ENCODE data around the gene EPX. TPM values are rescaled to one million over a fixed set of nuclear protein-coding genes. Genes with fewer than 3 reads are reported as not detected.

The EPX gene
- total RNA-seq, 5 donors from 2014 or later (not counting 1 experiment from before 2014, with no cell fraction given): 0.13 TPM; not detected in 4

DNA sequence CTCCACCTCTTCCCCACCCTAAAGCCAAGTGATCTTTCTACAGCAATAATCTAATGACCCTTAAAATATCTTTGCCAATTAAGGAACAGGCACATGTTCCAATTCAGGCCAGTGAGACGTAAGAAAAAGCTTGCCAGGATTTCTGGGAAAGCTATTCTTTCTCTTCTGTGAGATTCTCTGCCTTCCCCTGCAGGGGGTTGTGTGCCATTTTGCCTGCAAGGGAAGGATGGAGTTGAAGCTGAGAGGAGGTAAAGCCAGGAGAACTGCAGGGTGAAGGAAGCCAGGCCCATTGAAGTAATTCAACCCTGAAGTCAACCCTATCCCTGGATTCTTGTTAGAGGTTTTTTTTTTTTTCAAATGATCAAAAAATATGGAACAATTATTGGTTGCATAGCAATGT lies 36.9 kb downstream of the EPX start:
- no peaks in the 10 kb centered on the region for H3K9me3 Mint-ChIP-seq
- H3K36me3 Mint-ChIP-seq: no peaks in the 10 kb centered on the region
- Histone ChIP-seq H3K27me3 (replicated peaks in 1 of 2; ENCODE audit: control insufficient read depth in 2 of 2, extremely low read depth in 1 of 2, insufficient read depth in 2 of 2, low read length in 1 of 2) (peaks cover 0 to 28% of the 10 kb centered on the region in 2 experiments), H3K4me1 (ENCODE audit: control insufficient read depth in 1 of 2, extremely low read depth in 1 of 2, insufficient read depth in 2 of 2, low read length in 2 of 2) (no peaks in the 10 kb centered on the region), H3K36me3 (ENCODE audit: control insufficient read depth in 2 of 2, extremely low read depth in 1 of 2, insufficient read depth in 1 of 2, low read length in 1 of 2) (no peaks in the 10 kb centered on the region), H3K27ac (ENCODE audit: low read length) (no peak overlapping the region), H3K4me3 (ENCODE audit: control insufficient read depth in 1 of 2, extremely low read depth in 1 of 2, low read length in 1 of 2) (no peak overlapping the region), H3K9me3 (no peaks in the 10 kb centered on the region)
- H3K27ac Mint-ChIP-seq: no peak overlapping the region
- ChIA-PET POLR2A (no interaction called here), CTCF (no interaction called here)
- DNase-seq: no peak
- H3K4me1 Mint-ChIP-seq: no peaks in the 10 kb centered on the region
- no peak for ATAC-seq (replicated peaks in 1 of 4)
- no peak overlapping the region for H3K4me3 Mint-ChIP-seq
- peaks cover 14 to 32% of the 10 kb centered on the region in 2 donors for H3K27me3 Mint-ChIP-seq
- WGBS (ENCODE audit: insufficient coverage): no CpG with 5 or more reads among the region's 1 CpG

DNA sequence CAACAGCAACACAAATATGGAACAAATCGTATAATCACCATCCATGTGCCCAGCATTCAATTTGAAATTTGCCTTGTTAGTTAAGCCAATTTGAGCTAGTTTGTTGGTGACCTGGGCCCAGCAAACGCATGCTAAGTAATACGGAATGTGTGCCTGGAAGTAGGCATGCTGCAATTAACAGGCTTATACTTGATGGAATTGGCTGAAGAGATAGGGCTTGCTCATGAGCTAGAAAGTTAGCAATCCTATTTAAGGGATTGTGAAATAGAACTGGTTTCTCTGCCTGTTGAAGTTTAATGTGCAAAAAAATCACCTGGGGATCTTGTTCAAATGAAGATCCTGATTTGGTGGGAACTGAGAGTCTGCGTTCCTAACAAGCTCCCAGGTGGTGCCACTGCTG lies 37.4 kb downstream of the EPX start:
- Mint-ChIP-seq H3K4me3 (no peak overlapping the region), H3K9me3 (no peaks in the 10 kb centered on the region), H3K27ac (no peak overlapping the region), H3K36me3 (no peaks in the 10 kb centered on the region), H3K4me1 (no peaks in the 10 kb centered on the region), H3K27me3 (peaks cover 13 to 29% of the 10 kb centered on the region in 2 donors)
- no peaks in the 10 kb centered on the region for H3K4me1 ChIP-seq (ENCODE audit: control insufficient read depth in 1 of 2, extremely low read depth in 1 of 2, insufficient read depth in 2 of 2, low read length in 2 of 2)
- H3K27ac ChIP-seq (ENCODE audit: low read length): no peak overlapping the region
- ATAC-seq (replicated peaks in 1 of 4) (no peak), DNase-seq (no peak)
- ChIA-PET CTCF (interaction anchor here in 1 of 2 donors (0.7 kb wide), 1 partner anchor 68 kb away, joined by 6 read pairs; no protein-coding TSS in a partner anchor), POLR2A (interaction anchor here in 1 of 2 donors (0.7 kb wide), 1 partner anchor 12 kb away, joined by 5 read pairs; no protein-coding TSS in a partner anchor)
- H3K27me3 ChIP-seq (replicated peaks in 1 of 2; ENCODE audit: control insufficient read depth in 2 of 2, extremely low read depth in 1 of 2, insufficient read depth in 2 of 2, low read length in 1 of 2): peaks cover 0 to 28% of the 10 kb centered on the region in 2 experiments
- 92% methylated on average over 4 of the region's 4 CpGs for WGBS (ENCODE audit: insufficient coverage)
- H3K4me3 ChIP-seq (ENCODE audit: control insufficient read depth in 1 of 2, extremely low read depth in 1 of 2, low read length in 1 of 2): no peak overlapping the region
- H3K36me3 ChIP-seq (ENCODE audit: control insufficient read depth in 2 of 2, extremely low read depth in 1 of 2, insufficient read depth in 1 of 2, low read length in 1 of 2): no peaks in the 10 kb centered on the region
- H3K9me3 ChIP-seq: no peaks in the 10 kb centered on the region

DNA sequence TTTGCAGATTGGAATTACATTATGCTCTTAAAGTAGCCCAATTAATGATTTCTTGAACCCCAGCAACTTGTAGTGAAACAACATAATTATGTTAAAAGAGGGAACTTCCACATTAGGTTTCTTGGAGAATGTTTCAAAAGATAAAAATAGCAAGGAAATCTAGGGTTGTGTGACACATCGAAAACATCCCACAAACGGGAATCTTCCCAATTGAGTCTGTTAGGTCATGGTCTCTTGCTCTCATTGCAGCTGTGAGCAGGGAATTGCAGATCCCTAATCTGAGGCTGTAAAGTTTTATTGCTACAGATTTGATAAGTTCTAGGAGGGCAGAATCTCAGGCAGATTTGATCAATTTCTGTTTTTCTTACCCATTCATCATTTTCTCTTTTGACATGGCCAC lies 39.1 kb downstream of the EPX start:
- ChIA-PET POLR2A (no interaction called here), CTCF (interaction anchor here in 1 of 2 donors (0.5 kb wide), 1 partner anchor 24 kb away, joined by 4 read pairs; no protein-coding TSS in a partner anchor)
- Mint-ChIP-seq H3K27ac (no peak overlapping the region), H3K27me3 (peaks cover 26 to 42% of the 10 kb centered on the region in 2 donors), H3K36me3 (no peaks in the 10 kb centered on the region), H3K4me1 (no peaks in the 10 kb centered on the region), H3K4me3 (no peak overlapping the region), H3K9me3 (no peaks in the 10 kb centered on the region)
- ATAC-seq (replicated peaks in 1 of 4): no peak
- Histone ChIP-seq H3K27ac (ENCODE audit: low read length) (no peak overlapping the region), H3K36me3 (ENCODE audit: control insufficient read depth in 2 of 2, extremely low read depth in 1 of 2, insufficient read depth in 1 of 2, low read length in 1 of 2) (no peaks in the 10 kb centered on the region), H3K27me3 (replicated peaks in 1 of 2; ENCODE audit: control insufficient read depth in 2 of 2, extremely low read depth in 1 of 2, insufficient read depth in 2 of 2, low read length in 1 of 2) (peaks cover 0 to 38% of the 10 kb centered on the region in 2 experiments), H3K4me1 (ENCODE audit: control insufficient read depth in 1 of 2, extremely low read depth in 1 of 2, insufficient read depth in 2 of 2, low read length in 2 of 2) (no peaks in the 10 kb centered on the region), H3K4me3 (ENCODE audit: control insufficient read depth in 1 of 2, extremely low read depth in 1 of 2, low read length in 1 of 2) (no peak overlapping the region), H3K9me3 (no peaks in the 10 kb centered on the region)
- no CpG with 5 or more reads among the region's 2 CpGs for WGBS (ENCODE audit: insufficient coverage)
- no peak for DNase-seq

DNA sequence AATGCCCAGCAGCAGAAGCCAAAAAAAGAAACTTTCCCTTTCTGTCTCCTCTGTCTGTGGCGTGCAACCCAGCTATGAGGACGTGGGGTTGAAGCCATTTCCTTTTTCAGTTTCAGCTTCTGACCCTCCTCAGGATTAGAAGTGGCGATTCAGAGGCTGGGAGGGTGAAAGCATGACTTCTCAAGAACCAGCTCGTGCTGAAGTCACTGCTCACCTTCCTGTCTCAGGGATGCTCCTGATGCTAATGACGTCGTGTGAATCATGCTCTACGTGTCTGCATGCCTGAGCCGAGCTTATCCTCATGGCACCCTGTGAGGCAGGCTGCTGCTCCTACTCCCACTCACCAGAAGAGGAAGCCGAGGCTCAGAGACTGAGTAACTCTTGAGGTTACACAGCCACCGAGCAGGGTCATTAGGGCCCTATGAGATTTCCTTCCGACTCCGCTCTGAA lies 40.2 kb downstream of the EPX start:
- POLR2A ChIA-PET: no interaction called here
- H3K4me3 Mint-ChIP-seq: no peak overlapping the region
- Histone ChIP-seq H3K27ac (ENCODE audit: low read length) (no peak overlapping the region), H3K27me3 (replicated peaks in 1 of 2; ENCODE audit: control insufficient read depth in 2 of 2, extremely low read depth in 1 of 2, insufficient read depth in 2 of 2, low read length in 1 of 2) (peaks cover 0 to 31% of the 10 kb centered on the region in 2 experiments), H3K9me3 (no peaks in the 10 kb centered on the region), H3K4me1 (ENCODE audit: control insufficient read depth in 1 of 2, extremely low read depth in 1 of 2, insufficient read depth in 2 of 2, low read length in 2 of 2) (no peaks in the 10 kb centered on the region), H3K36me3 (ENCODE audit: control insufficient read depth in 2 of 2, extremely low read depth in 1 of 2, insufficient read depth in 1 of 2, low read length in 1 of 2) (no peaks in the 10 kb centered on the region), H3K4me3 (ENCODE audit: control insufficient read depth in 1 of 2, extremely low read depth in 1 of 2, low read length in 1 of 2) (no peak overlapping the region)
- 45% methylated on average over 11 of the region's 12 CpGs for WGBS (ENCODE audit: insufficient coverage)
- peaks cover 27 to 43% of the 10 kb centered on the region in 2 donors for H3K27me3 Mint-ChIP-seq
- ATAC-seq (replicated peaks in 1 of 4) (peak in 1 of 4 experiments; percentile 26), DNase-seq (peak in 1 of 35 experiments; percentile 34)
- H3K9me3 Mint-ChIP-seq: no peaks in the 10 kb centered on the region
- H3K36me3 Mint-ChIP-seq: no peaks in the 10 kb centered on the region
- CTCF ChIA-PET: interaction anchor here in 1 of 2 donors (0.6 kb wide), 1 partner anchor 108 kb away, joined by 3 read pairs; no protein-coding TSS in a partner anchor
- no peaks in the 10 kb centered on the region for H3K4me1 Mint-ChIP-seq
- H3K27ac Mint-ChIP-seq: no peak overlapping the region

DNA sequence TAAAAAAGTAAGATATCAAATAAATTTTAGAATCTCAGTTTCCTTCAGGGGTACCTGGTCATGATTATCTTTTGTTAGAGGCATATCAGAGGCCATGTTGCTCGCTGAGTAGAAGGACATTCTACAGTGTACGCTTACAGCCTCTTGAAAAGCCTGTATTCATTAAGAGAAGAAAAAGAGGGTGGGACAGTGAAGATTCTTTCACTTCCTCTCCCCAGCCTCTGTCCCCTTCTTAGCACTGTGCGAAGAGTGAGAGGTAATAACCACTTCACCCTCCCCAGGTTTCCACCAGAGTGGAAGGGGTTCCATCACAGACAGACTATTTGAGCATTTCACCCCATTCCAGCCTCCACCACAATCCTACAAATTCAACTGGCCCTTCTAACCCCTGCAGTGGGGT lies 41.0 kb downstream of the EPX start:
- Mint-ChIP-seq H3K9me3 (no peaks in the 10 kb centered on the region), H3K36me3 (no peaks in the 10 kb centered on the region), H3K27me3 (peaks cover 25 to 36% of the 10 kb centered on the region in 2 donors), H3K4me1 (no peaks in the 10 kb centered on the region), H3K27ac (no peak overlapping the region), H3K4me3 (no peak overlapping the region)
- ChIA-PET CTCF (no interaction called here), POLR2A (no interaction called here)
- no CpG with 5 or more reads among the region's 3 CpGs for WGBS (ENCODE audit: insufficient coverage)
- no peaks in the 10 kb centered on the region for H3K9me3 ChIP-seq
- H3K4me1 ChIP-seq (ENCODE audit: control insufficient read depth in 1 of 2, extremely low read depth in 1 of 2, insufficient read depth in 2 of 2, low read length in 2 of 2): no peaks in the 10 kb centered on the region
- ATAC-seq (replicated peaks in 1 of 4) (no peak), DNase-seq (no peak)
- peaks cover 0 to 31% of the 10 kb centered on the region in 2 experiments for H3K27me3 ChIP-seq (replicated peaks in 1 of 2; ENCODE audit: control insufficient read depth in 2 of 2, extremely low read depth in 1 of 2, insufficient read depth in 2 of 2, low read length in 1 of 2)
- no peak overlapping the region for H3K4me3 ChIP-seq (ENCODE audit: control insufficient read depth in 1 of 2, extremely low read depth in 1 of 2, low read length in 1 of 2)
- H3K36me3 ChIP-seq (ENCODE audit: control insufficient read depth in 2 of 2, extremely low read depth in 1 of 2, insufficient read depth in 1 of 2, low read length in 1 of 2): no peaks in the 10 kb centered on the region
- no peak overlapping the region for H3K27ac ChIP-seq (ENCODE audit: low read length)

DNA sequence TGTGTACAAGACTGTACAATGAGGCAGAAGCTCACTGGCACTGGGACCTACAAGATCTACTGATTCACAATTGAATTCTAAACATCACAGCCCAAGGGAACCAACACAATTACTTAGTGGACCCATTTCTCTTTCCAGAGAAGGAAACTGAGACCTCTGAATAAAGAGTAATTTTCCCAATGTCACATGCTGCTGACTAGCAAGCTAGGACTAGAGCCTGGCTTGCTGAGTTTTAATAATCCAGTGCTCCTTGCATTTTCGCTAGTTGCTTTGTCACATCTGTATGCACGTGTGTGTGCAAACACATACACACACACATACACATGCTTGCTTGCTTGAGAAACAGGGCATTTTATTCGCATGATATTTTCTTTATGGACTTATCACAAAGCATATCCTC lies 42.0 kb downstream of the EPX start:
- no peak overlapping the region for H3K4me3 ChIP-seq (ENCODE audit: control insufficient read depth in 1 of 2, extremely low read depth in 1 of 2, low read length in 1 of 2)
- Mint-ChIP-seq H3K27ac (no peak overlapping the region), H3K9me3 (no peaks in the 10 kb centered on the region), H3K27me3 (peaks cover 32 to 35% of the 10 kb centered on the region in 2 donors), H3K4me3 (no peak overlapping the region), H3K36me3 (no peaks in the 10 kb centered on the region), H3K4me1 (no peaks in the 10 kb centered on the region)
- peaks cover 2 to 31% of the 10 kb centered on the region in 2 experiments for H3K27me3 ChIP-seq (replicated peaks in 1 of 2; ENCODE audit: control insufficient read depth in 2 of 2, extremely low read depth in 1 of 2, insufficient read depth in 2 of 2, low read length in 1 of 2)
- H3K9me3 ChIP-seq: no peaks in the 10 kb centered on the region
- WGBS (ENCODE audit: insufficient coverage): 77% methylated on average over 2 of the region's 3 CpGs
- no peaks in the 10 kb centered on the region for H3K36me3 ChIP-seq (ENCODE audit: control insufficient read depth in 2 of 2, extremely low read depth in 1 of 2, insufficient read depth in 1 of 2, low read length in 1 of 2)
- DNase-seq (no peak), ATAC-seq (replicated peaks in 1 of 4) (no peak)
- no peaks in the 10 kb centered on the region for H3K4me1 ChIP-seq (ENCODE audit: control insufficient read depth in 1 of 2, extremely low read depth in 1 of 2, insufficient read depth in 2 of 2, low read length in 2 of 2)
- ChIA-PET CTCF (no interaction called here), POLR2A (no interaction called here)
- H3K27ac ChIP-seq (ENCODE audit: low read length): no peak overlapping the region

All from T-cell (primary cell).